Measurements from ENCODE around the gene KRT85.

GRCh38 chr12:52402377-52402776, 35.1 kb upstream of the KRT85 start:
- TF ChIP-seq POLR2A (IDR thresholded peaks at IDR 0.05; ENCODE audit: low read length) (no peak), GATA1 (IDR thresholded peaks at IDR 0.05; ENCODE audit: low read depth, low read length) (no peak)
